DOHH2 (cell line): ENCODE data around the gene ZSCAN16.
"Not testable (repeated sequence)": the region's sequence is repeated elsewhere in the genome, so short reads cannot be mapped to it uniquely, and the experiment has no call there.

Experiments
- H3F3A ChIP-seq: fragments of 200-600 bp; sonication (generic), shearing (Covaris generic); 2 replicates; pipeline ENCODE4 v1.6.0; 2016; ENCODE audit warnings: antibody characterized with exemption, mild to moderate bottlenecking; ENCODE audit not compliant: control insufficient read depth, insufficient read depth
- H3K27ac ChIP-seq: fragments of 200-600 bp; sonication (generic); 2 replicates; pipeline ENCODE4 v1.5.1; 2014; ENCODE audit warnings: low read depth, mild to moderate bottlenecking, low read length, moderate library complexity
- H3K27me3 ChIP-seq: fragments of 200-600 bp; sonication (generic); 2 replicates; pipeline ENCODE4 v1.6.1; 2014; ENCODE audit warnings: mild to moderate bottlenecking, low read length, mixed read lengths; ENCODE audit not compliant: control insufficient read depth
- H3K36me3 ChIP-seq: fragments of 200-600 bp; sonication (generic); 2 replicates; pipeline ENCODE4 v1.6.1; 2014; ENCODE audit warnings: mild to moderate bottlenecking, low read length, moderate library complexity, mixed read lengths; ENCODE audit not compliant: control insufficient read depth
- H3K4me1 ChIP-seq: fragments of 200-600 bp; sonication (generic); 2 replicates; pipeline ENCODE4 v1.6.1; 2014; ENCODE audit warnings: mild to moderate bottlenecking, low read length, mixed read lengths; ENCODE audit not compliant: control insufficient read depth
- H3K4me2 ChIP-seq: fragments of 200-600 bp; sonication (generic); 2 replicates; pipeline ENCODE4 v1.6.0; 2014; ENCODE audit warnings: mild to moderate bottlenecking, low read length, moderate library complexity
- H3K4me3 ChIP-seq: fragments of 200-600 bp; sonication (generic); 2 replicates; pipeline ENCODE4 v1.5.1; 2014; ENCODE audit warnings: mild to moderate bottlenecking, low read length, mixed read lengths
- H3K79me2 ChIP-seq: fragments of 200-600 bp; sonication (generic); 2 replicates; pipeline ENCODE4 v1.6.1; 2014; ENCODE audit warnings: mild to moderate bottlenecking, low read length, mixed read lengths; ENCODE audit not compliant: control insufficient read depth
- H3K9me2 ChIP-seq: fragments of 200-600 bp; sonication (generic); replicated peaks from 2 replicates; pipeline ENCODE4 v1.6.1; 2014; ENCODE audit warnings: mild to moderate bottlenecking, low read length, mixed read lengths; ENCODE audit not compliant: control insufficient read depth
- H3K9me3 ChIP-seq: fragments of 200-600 bp; sonication (generic); 2 replicates; pipeline ENCODE4 v1.6.1; 2014; ENCODE audit warnings: antibody characterized with exemption, low read length, mixed read lengths; ENCODE audit not compliant: control insufficient read depth, insufficient read depth
- H4K20me1 ChIP-seq: fragments of 200-600 bp; sonication (generic); 2 replicates; pipeline ENCODE4 v1.6.0; 2014; ENCODE audit warnings: low read depth, mild to moderate bottlenecking, antibody characterized with exemption, low read length, moderate library complexity; ENCODE audit not compliant: control insufficient read depth, insufficient read depth
- CTCF ChIP-seq: fragments of 200-600 bp; sonication (generic); IDR thresholded peaks from one replicate; pipeline ENCODE4 v1.5.1; 2014; ENCODE audit warnings: antibody characterized with exemption, mild to moderate bottlenecking, low read depth, low read length; ENCODE audit not compliant: poor library complexity, severe bottlenecking
- EZH2phosphoT487 ChIP-seq: fragments of 200-600 bp; sonication (generic); IDR thresholded peaks from 2 replicates; pipeline ENCODE4 v1.6.1; 2017; ENCODE audit warnings: borderline replicate concordance, mild to moderate bottlenecking, antibody characterized with exemption, low read length, moderate library complexity, mixed read lengths

The ZSCAN16 gene

DNA sequence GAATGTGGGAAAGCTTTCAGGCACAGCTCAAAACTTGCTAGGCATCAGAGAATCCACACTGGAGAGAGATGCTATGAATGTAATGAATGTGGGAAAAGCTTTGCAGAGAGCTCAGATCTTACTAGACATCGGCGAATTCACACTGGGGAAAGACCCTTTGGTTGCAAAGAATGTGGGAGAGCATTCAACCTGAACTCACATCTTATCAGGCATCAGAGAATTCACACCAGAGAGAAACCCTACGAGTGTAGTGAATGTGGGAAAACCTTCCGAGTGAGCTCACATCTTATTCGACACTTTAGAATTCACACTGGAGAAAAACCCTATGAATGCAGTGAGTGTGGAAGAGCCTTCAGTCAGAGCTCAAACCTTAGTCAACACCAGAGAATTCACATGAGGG, 35.4 kb upstream of the ZSCAN16 start:
- no peak for TF ChIP-seq CTCF
- TF ChIP-seq EZH2phosphoT487 = no peak
- H3K9me3 ChIP-seq = peaks cover 26% of the 10 kb centered on the region
- no peaks in the 10 kb centered on the region for H3K9me2 ChIP-seq
- no peak overlapping the region for H3K4me2 ChIP-seq
- no peaks in the 10 kb centered on the region for H3K27me3 ChIP-seq
- H3K79me2 ChIP-seq = no peaks in the 10 kb centered on the region
- no peaks in the 10 kb centered on the region for H4K20me1 ChIP-seq
- H3K4me3 ChIP-seq = no peak overlapping the region
- no peak overlapping the region for H3K27ac ChIP-seq
- H3F3A ChIP-seq = no peaks in the 10 kb centered on the region
- H3K4me1 ChIP-seq = no peaks in the 10 kb centered on the region
- H3K36me3 ChIP-seq = peaks cover 81% of the 10 kb centered on the region

DNA sequence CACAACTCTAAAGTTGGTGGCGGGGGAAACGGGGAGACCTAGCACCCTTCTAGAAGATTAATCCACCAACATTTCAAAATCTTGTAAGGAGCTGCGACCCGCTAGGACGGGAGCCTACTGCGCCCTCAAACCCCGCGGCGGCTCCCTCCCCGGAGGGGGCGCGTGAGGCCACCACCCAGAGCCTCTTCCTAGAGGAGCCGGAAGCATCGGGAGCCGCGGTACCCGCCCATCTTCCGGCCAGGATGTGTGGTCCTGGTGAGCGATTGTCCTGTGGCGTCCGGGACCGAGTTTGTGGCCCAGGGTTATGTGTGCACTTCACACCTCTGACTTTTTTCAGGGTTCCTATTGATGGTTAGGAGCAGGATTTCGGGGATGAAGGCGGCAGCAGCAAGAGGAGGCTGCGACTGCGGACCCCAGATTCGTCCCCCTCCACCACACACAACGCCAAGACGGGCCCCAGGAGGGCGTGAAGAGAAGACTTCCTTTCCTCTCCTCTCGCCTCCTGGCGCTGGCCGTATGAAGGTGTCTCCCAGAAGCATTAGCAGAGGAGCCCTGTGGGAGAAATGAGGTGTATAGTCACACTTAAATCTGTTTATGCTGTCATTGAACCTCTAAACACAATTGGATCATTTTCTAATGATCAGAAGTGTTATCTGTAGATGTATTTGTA, 33.4 kb upstream of the ZSCAN16 start:
- Histone ChIP-seq H3K9me2 (no peaks in the 10 kb centered on the region), H3K9me3 (peaks cover 26% of the 10 kb centered on the region), H4K20me1 (no peaks in the 10 kb centered on the region), H3K4me1 (no peaks in the 10 kb centered on the region), H3K4me3 (no peak overlapping the region), H3K79me2 (no peaks in the 10 kb centered on the region), H3K36me3 (peaks cover 70% of the 10 kb centered on the region), H3K27me3 (no peaks in the 10 kb centered on the region), H3K27ac (no peak overlapping the region), H3K4me2 (no peak overlapping the region), H3F3A (no peaks in the 10 kb centered on the region)
- no peak for TF ChIP-seq EZH2phosphoT487
- no peak for TF ChIP-seq CTCF

DNA sequence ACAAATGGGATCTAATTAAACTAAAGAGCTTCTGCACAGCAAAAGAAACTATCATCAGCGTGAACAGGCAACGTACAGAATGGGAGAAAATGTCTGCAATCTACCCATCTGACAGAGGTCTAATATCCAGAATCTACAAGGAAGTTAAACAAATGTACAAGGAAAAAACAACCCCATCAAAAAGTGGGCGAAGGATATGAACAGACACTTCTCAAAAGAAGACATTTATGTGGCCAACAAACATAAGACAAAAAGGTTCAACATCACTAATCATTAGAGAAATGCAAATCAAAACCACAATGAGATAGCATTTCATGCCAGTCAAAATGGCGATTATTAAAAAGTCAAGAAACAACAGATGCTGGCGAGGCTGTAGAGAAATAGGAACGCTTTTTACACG, 22.2 kb upstream of the ZSCAN16 start:
- peaks cover 24% of the 10 kb centered on the region for H3K4me1 ChIP-seq
- H3K27me3 ChIP-seq, H3K79me2 ChIP-seq, H4K20me1 ChIP-seq, H3K36me3 ChIP-seq, H3K27ac ChIP-seq, H3K9me2 ChIP-seq, H3K4me3 ChIP-seq, H3K4me2 ChIP-seq, H3F3A ChIP-seq, H3K9me3 ChIP-seq: not testable (repeated sequence)

DNA sequence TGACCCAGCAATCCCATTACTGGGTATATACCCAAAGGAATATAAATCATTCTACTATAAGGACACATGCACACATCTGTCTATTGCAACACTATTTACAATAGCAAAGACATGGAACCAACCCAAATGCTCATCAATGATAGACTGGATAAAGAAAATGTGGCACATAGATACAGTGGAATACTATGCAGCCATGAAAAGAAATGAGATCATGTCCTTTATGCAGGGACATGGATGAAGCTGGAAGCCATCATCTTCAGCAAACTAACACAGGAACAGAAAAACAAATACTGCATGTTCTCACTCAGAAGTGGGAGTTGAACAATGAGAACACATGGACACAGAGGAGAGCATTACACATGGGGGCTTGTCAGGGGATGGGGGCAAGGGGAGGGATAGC, 21.7 kb upstream of the ZSCAN16 start:
- H3K36me3 ChIP-seq, H3K4me3 ChIP-seq, H3K4me2 ChIP-seq, H3K79me2 ChIP-seq, H3F3A ChIP-seq, H3K27me3 ChIP-seq, H3K9me3 ChIP-seq, H4K20me1 ChIP-seq, H3K9me2 ChIP-seq, H3K27ac ChIP-seq: not testable (repeated sequence)
- peaks cover 24% of the 10 kb centered on the region for H3K4me1 ChIP-seq
